Tibial nerve (tissue), 4 donors: ENCODE measurements around the gene AFAP1.

Source experiments
- CTCF ChIP-seq, 5 experiments: fragments of 200-600 bp in 3 of 5; fragments of 450-650 bp in 2 of 5; sonication (generic) in 3 of 5; IDR thresholded peaks; one replicate each; pipeline ENCODE4 v1.5.1; 2016 to 2019; ENCODE audit warnings: antibody characterized with exemption in 5 of 5, mild to moderate bottlenecking in 3 of 5, moderate library complexity in 2 of 5
- EP300 ChIP-seq, 2 donors: sonication (generic); formaldehyde crosslinking; IDR thresholded peaks; one replicate each; pipeline ENCODE4 v1.6.1; 2017; ENCODE audit warnings: antibody characterized with exemption in 2 of 2, mild to moderate bottlenecking in 1 of 2

- TF ChIP-seq EP300 (IDR thresholded peaks at IDR 0.05) (no peak), CTCF (IDR thresholded peaks at IDR 0.05) (no peak)
Observed at GRCh38 chr4:7731437-7731836, 208.2 kb downstream of the AFAP1 start.
